WTC11 (cell line): ENCODE measurements around the gene KIAA1210.

Experiments
- CREM ChIP-seq: sonication (generic); formaldehyde crosslinking; IDR thresholded peaks from 2 replicates; pipeline ENCODE4 v1.8.1; 2022; ENCODE audit warnings: mild to moderate bottlenecking, missing genetic modification reagents, moderate library complexity
- RELA ChIP-seq: sonication (generic); formaldehyde crosslinking; IDR thresholded peaks from 2 replicates; pipeline ENCODE4 v1.8.1; 2022; ENCODE audit warnings: missing genetic modification reagents, mild to moderate bottlenecking, borderline replicate concordance
- TF ChIP-seq, protein P1 (sequence below): fragments of 200-600 bp; IDR thresholded peaks from 2 replicates; pipeline ENCODE4 v1.8.0; 2022; ENCODE audit warnings: antibody characterized with exemption

DNA sequence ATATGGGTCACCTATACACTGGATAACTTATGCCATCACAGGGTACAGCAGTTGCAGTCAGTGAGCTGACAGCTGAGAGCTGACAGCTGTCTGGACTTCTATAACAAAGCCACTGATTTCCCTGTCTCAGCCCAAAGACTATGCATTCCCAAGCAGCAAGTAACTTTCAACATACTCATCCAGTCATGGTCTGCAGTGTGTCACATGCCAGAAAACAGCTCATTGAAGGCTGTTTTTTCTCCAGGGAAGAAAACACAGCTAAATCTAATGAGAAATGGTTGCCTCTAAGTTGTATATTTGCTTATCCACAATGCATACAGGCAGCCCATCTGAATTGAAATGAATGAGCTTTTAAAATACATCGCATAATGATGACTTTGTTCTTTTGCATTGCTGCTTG lies 6.3 kb downstream of the KIAA1210 start:
- TF ChIP-seq CREM (CRISPR knock-in tag), result no peak
- TF ChIP-seq, protein P1, sequence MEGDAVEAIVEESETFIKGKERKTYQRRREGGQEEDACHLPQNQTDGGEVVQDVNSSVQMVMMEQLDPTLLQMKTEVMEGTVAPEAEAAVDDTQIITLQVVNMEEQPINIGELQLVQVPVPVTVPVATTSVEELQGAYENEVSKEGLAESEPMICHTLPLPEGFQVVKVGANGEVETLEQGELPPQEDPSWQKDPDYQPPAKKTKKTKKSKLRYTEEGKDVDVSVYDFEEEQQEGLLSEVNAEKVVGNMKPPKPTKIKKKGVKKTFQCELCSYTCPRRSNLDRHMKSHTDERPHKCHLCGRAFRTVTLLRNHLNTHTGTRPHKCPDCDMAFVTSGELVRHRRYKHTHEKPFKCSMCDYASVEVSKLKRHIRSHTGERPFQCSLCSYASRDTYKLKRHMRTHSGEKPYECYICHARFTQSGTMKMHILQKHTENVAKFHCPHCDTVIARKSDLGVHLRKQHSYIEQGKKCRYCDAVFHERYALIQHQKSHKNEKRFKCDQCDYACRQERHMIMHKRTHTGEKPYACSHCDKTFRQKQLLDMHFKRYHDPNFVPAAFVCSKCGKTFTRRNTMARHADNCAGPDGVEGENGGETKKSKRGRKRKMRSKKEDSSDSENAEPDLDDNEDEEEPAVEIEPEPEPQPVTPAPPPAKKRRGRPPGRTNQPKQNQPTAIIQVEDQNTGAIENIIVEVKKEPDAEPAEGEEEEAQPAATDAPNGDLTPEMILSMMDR, result no peak
- TF ChIP-seq RELA, result no peak
